H4 (cell line): Measurements from ENCODE around the gene WT1. TPM values are rescaled to one million over a fixed set of nuclear protein-coding genes. Genes with fewer than 3 reads are reported as not detected.

Source experiments
- DNase-seq: peaks from one replicate; pipeline ENCODE4 v3.0.0-alpha.2; 2015; ENCODE audit warnings: low spot score
- total RNA-seq: library from RNA; depleted of rRNA; stranded (reverse); fragments of >200 nt; shearing (Covaris generic); gene quantifications from 2 replicates; pipeline ENCODE4 v1.2.3, GENCODE V29; 2014

The WT1 gene
- total RNA-seq, 1 experiment from 2014 or later = not detected

DNA sequence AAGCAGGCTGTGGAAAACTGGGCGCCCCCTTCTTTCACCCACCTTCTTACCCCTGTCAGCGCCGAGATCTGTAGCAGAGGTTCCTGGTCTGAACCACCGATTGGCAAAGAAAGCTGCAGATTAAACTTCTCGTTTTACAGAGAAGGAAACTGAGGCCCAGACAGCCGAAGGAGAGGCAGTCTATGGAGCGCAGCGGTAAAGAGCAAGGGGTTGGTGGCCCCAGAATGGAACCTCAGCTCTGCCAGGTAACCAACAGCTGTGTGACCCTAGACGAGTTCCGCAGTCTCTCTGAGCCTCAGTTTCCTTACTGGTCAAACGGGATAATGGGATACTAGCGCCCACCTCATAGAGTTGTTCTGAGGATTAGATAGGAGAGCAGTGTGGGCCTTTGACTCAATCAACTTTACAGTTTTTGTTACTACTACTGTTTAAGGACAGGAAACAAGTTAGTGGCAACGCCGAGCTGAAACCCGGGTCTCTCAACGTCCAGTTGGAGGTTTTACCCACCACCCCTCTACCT lies 3.1 kb upstream of the WT1 start:
- no peak for DNase-seq

DNA sequence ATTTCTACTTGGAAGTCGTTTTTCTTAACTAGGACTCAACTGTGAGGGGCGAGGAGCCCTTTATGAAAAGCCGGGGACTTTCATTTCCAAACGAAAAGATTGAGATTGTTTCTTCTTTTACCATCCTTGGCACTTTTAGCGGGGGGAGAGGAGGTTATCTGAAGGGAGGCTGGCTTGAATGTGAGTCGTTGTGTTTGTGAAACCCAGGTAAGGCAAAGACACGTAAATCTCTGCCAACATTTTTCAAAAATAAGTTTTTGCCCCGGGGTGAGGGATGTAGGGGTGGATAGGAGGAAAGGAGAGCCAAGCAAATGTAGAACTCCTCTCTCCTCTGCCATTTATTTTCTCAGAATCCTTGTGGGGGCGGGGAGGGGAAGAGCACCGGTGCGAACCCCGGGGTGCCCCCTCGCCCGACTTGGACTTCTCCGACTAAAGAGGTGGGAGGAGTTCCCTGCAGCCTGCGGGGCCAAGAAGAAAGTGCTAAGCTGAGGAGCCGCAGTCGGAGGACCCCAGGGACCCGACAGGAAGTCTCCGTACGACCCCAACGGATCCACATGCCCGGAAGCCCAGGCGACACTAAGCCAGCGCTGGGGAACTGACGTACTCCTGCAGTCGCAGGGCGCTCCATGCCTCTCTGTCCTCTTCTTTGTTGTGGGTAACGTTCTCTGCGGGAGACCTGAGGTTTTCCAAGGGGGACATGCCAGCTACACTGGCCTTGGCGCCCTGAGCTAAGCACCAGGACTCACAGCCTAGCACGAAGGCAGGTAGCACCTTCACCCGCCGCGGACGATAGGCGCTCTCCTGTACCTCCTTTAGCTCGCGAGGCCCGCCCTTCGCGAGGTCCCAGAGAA lies 2.4 kb upstream of the WT1 start:
- no peak for DNase-seq

DNA sequence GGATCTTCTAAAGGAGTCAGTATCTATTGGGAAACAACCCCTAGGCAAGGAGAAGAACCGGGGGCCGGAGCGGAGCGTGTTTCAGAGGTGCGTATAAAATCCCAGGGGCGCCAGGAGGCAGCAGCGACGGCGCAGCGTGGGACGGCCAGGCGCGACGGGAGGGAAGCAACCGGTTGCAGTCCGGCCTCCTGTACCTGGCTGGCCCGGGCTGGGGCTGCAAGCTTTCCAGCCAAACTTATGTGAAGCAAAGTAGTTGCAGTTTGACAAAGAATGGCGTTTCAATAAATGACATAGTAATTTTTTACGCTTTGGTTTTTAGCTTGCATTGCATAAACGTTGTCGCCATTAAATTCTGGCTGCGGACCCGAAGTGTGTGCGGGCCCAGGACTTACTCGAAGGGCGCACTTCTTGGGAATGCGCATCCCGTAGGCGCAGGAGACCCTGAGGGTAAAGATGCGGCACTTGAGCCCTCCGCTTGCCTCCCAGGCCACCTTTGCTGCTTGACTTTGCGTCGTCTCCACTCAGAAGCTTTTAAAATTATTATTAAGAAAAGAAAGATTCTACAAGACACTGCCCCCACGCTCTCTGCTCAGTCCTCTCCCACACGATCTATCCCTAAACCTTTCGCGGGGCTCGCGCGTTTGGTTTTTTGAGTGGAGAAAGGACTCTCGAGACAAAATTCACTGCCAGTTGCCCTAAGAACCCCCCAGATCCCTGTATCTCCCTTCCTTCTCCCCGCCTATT lies 1.6 kb upstream of the WT1 start:
- DNase-seq = no peak

DNA sequence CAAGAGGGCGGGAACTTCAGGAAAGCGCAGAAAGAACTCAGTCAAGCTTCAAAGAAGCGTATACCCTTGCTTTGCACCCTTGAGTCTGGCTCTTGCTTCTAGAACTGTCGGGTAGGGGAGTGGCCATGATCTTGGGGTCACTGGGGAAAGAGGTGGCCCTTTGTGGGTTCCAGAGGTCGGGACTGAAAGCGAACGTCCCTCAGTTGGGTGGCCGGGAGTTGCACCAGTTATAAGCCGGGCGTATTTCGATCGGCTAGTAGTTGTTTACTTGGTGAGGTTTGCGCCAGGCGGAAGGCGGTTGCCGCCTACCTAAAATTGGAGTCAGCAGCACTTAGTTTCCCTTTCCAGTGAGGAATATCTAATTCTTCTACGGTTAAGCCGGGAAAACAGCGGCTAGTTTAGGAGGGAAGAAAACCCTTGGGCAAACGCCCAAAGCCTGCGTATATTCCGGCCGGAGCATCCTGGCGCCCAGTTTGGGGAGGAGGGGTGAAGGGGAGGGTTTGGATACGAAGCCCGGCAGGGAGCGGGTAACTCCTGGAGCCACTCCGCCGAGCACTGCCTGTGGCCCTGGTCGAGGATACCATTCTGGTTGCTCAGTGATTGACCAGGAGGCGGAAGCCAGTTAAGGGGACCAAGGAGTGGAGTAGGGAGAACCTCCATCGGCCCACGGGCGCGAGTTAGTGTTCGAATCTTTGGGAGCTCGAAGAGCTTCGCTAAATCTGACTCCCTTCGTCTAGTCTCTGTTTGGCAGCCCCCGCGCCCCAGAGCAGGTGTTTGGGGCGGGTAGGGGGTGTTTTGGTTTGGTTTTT lies 807 bp upstream of the WT1 start:
- DNase-seq = no peak

DNA sequence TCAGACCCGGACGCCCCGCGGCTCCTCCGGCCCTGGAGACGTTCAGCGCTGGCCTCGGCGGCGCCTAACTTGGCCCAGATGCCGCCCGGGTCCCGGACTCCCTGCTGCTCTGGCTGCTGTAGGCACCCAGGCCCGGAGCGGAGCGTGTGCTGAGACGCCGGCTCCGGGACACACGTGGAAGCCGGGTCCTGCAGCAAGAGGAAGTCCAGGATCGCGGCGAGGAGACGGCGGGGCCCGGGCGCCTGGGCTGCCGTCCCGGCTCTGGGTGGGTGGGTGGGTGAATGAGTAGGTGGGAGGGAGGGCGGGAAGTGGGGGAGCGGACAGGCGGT lies 223 bp downstream of the WT1 start:
- no peak for DNase-seq

DNA sequence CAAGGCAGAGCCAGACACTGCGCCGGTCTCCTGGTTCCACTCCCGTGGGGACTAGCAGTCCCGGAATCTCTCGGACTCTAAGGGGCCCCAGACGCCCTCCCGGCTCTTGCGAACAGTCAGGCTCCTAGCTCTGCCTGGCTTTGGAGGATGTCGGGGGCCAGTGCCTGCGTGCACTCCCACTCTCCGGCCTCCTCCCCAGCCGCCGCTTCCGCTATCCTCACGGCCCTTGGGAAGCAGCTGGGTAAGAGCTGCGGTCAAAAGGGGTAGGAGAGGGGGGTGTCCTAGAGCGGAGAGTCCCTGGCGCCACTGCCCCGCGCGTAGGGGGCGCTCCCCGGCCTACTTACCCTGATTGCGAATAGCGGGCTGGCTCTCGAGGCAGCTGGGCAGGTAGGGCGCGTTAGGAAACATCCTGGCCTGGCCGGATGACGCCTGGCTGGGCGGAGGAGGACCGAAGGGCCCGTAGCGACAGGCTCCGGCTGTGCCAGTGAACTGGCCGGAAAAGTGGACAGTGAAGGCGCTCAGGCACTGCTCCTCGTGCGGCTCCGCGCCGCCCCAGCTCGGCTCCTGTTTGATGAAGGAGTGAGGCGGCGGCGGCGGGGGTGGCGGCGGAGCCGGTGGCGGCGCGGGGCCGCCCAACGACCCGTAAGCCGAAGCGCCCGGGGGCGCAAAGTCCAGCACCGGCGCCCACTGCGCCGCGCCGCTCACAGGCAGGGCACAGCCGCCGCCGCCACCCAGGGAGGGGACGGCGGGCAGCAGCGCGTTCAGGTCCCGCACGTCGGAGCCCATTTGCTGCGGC lies 785 bp downstream of the WT1 start:
- no peak for DNase-seq

DNA sequence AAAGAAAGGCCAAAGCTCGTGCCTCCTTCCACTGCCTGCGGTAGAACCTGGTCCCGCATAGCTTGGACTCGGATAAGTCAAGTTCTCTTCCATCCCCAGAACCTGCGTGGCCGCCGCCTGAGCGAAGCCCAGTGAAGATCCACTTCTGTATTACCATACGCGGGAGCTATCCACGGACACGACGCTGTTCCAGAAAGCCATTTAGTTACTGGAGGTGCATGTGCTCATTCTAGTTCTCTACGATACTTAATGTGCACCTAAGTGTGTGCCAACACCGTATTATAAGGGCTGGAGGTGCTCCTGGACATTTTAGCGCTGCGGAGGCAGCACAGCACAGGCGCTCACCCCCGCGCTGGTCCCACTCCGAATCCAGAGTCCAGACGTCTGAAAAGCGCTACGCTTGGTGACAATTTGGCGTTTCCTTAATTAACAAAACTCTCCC lies 1.4 kb downstream of the WT1 start:
- no peak for DNase-seq

DNA sequence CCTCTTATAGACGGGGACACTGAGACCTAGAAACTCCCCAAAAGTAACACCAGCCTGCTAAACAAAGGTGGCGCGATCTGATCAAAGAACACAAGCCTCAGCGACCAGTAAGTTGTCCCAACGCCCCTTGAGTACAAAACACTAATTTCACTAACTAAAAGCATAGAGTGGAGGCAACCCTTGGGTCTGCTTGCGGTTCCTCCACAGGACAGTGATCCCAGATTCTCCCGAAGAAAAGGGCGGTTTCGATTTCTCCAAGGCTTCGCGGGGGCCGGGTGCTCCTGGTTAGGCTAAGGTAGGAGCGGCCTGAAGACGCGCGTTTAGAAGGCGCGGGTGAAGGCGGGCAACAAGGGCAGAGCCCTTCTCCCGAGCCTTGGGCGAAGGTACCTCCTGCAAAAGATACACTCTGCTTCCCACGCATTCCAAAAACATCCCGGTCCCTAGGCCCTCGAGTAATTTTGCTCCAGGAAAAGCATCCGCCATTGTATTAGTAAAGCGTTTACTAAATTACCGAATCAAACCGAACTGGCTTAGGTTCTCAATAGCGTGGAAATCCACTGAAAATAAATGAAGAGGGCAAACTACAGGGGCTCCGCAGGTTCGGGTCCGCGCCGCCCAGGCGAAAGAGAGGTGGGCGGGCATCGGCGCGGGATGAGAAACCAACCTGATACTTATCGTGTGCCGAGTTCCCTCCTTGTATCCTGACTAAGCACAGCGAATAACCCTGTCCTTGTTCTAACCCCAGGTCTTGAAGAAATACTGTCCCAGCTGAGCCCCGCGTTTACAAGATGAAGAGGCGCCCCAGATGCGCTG lies 2.0 kb downstream of the WT1 start:
- no peak for DNase-seq

DNA sequence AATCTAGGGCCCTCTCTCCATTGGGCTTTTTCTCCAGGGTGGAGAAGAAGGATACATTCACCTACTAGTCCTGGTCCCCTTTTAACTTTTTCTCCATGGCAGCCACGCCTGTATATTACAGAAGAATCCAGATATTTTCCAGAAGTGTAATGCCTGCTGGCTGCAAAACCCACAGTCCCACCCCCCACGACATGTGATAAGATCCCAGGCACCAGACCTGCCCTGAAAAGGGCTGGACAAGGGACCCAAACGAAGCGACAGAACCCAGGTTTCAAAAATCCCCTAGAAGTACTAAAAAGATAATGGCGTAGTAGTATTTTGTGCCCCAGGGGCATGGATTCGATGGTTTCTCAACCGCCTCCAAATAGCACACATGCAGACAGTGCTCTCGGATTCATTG lies 2.8 kb downstream of the WT1 start:
- no peak for DNase-seq

DNA sequence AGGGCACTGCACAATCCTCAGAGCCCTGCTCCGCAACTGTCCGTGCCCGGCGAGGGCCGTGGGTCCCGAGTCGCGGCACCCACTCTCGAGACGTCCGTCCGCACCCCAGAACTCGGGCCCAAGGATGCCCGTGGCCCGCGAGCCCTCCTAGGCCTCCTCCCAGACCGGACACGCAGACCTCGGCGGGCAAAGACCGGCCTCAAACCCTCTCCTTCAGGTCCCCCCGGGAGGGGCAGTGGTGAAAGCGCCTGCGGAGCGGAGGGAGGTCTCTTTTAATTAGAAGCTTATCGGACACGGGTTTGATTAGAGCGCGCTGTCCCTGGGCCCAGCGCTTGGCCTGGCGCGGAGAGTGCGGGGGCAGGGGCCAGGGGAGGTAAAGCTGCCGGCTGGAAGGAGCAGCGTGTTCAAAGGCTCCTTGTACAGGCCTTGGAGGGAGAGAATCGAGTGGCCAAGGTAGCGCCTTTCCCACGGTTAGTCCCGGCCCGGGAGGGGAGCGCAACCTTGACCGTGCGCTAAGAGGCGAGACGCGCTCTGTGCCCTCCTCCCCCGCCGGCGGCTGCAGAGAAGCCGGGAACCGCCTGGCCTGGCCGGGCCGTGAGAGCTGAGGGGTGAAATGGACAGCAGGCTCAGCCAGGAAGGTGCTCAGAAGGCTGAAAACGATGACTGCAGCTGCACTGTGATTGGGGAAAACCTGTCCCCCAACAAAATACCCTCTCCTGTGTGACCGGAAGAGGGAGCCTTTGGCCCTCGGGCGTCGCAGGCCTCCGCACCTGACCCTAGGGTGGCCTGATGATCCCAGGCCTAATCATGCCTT lies 4.6 kb downstream of the WT1 start:
- DNase-seq = no peak

DNA sequence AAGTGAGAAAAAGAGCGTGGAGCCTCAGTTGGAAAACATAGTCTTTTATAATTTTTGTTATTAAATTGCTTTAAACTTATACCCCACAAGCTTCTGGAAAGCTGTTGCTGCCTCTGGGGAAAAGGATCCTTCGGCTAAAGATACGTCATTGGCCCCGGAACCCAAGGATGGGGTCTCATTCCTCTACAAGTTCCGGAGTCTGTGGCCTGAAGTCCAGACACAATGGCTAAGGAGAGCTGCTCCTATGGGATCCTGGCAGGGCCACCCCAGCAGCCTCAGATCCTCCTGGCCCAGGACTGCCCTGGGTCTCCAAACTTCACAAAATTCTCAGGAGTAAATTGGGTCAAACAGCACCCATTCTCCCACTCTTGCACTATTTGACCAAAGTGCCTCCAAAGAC lies 5.9 kb downstream of the WT1 start:
- DNase-seq = no peak

DNA sequence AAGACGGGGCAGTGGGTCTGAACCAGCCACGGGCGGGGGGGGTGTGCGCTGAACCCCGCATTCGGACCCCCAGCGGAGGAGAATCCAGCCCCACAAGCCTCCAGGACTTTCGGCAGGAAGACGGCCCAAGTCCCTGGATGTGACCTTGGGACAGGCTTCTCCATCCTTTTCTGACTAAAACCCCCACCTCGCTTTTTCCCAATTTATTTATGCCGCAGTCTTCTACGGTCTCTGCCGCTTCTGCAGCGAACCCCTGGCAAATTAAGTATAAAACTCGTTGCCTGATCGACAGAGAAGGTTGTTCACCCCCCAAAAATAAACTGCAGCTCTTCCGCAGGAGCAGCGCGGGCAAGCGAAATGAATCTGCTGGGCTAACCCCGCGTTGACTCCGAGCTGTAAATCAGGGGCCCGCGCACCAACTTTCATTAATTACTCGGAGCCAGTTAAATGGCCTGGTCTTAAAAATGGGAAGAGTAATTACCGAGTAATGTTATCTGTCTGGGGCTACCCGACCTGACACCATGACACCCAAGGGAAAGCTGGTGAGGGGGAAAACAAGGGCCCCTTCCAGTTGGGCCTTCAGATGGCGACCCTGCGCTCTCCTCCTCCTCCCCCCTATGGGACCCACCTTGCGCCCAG lies 6.6 kb downstream of the WT1 start:
- DNase-seq = no peak

DNA sequence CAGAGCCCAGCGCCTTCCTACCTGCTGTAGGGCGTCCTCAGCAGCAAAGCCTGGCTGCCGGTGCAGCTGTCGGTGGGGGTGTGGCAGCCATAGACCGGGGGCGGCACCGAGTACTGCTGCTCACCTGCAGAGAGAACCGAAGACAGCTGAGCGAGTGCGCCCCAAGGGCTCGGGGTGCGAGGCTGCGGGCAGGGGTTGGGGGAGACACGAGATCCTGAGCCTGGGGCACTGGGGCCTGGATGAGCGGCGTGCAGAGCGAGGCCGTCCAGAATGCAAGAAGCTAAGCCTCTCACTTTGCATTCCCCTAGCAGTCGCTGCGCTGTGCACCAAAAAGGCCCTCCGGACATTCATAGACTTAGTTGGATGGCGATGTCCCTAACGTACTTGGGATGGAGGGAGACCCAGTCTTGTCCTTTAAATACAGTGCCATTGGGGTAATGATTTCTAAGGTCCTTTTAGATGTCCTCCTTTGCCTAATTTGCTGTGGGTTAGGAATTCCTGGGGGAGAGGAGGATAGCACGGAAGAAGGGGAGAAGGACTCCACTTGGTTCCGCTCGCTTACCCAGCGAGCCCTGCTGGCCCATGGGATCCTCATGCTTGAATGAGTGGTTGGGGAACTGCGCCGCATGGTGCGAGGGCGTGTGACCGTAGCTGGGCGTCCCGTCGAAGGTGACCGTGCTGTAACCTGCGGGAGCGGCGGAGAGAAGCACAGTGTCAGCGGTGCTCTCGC lies 7.2 kb downstream of the WT1 start:
- no peak for DNase-seq

DNA sequence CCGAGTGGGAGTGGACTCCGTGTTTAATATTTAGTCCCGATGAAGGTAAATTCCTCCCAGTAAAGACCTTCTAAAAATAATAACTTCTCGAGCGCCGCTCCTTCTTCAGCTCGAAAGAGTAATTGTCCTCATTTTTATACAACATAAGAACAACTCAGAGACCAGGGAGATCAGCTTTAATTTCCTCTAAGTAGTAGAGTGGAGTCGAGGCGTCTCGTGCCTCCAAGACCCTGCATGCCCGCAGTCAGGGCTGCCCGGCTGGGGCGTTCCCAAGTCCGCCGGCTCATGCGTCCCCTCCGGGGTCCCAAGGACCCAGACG lies 7.8 kb downstream of the WT1 start:
- DNase-seq = no peak

DNA sequence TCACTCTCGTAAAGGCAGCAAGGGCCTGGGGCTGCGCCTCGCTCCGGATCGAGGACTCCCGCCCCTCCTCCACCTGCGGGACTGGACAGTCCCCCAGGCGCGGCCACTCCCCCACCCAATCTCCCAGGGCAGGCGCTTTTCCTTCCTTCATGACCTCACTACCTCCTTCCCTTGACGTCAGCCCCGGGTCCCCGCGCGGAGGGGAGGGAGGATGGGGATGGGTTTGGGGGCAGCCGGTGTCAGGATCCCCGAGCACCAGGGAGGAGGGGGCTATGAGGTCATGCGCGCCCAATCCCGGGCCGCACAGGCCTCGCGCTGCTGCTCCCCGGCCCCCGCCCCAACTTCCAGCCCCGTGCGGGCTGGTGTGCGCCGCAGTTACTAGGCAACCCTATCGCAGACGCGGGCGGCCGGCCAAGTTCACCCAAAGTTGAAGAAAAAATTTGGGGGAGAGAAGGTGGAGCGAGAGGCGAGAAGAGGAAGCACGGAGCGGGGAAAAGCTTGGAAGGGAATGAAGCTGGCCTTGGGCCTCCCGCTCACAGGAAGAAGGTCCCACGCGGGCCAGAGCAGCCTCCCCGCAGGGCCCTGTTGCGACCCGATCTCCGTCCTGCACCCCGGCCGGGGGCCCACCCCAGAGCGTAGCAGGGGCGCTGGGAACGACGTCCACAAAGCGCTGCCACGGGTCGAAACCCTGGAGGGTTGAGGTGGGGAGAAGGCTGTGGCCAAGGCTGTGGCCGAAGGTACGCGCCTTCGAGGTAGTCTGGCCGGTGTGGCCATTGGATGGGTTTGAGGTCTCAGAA lies 8.3 kb downstream of the WT1 start:
- DNase-seq = no peak

DNA sequence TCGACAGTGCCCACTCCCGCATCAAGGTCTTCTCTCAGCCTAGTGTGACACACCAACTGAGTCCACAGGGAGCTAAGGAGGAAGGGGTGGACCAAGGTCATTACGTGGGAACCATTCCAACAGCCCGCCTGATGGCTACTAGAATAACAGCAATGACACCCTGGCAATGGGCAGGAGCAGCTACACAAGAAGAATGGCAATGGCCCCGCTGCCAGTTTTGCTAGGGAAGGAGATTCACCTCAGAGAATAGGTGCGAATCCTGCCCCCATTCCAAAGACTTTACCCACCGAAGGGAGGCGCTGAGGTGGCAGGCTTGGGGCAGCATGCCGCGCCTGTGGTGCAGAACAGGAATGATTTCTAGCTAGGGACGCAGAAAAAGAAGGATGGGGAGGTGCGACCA lies 9.1 kb downstream of the WT1 start:
- no peak for DNase-seq

DNA sequence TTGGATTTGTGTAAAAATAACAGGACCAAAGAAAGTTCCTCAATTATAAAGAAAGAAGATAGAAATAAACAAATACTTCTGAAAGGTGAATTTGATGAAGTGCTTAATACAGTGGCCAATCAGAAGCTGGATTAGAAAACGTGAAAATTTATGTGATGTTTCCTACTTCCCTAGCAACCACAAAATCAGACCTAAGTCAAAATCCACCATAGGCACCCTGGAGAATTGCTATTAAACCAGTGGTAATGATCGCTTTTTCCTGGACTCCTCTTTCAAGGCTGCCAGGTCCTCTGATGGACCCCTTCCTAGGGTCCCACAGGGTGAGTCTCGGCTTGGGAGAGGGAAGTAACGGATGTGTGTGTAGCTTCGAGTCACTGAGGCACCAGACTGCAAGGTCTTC lies 9.6 kb downstream of the WT1 start:
- no peak for DNase-seq

DNA sequence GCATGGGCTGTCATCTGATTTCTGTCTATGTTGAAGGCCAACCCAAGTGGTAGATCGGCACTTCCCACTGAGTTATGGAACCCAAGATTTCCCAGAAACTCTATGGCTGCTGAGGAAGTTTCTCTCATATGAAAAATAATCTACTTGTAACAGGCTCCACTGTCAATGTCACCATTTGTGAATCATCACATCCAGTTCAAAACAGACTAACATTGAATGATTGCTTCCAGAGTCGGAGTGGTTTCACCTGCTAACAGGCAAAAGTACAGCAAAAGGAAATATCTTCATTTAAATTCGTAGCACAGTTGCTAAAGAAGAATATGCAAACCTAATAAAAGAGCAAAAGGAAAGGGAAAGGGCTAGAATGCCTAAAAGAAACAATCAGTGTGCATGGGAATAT lies 12.8 kb downstream of the WT1 start:
- DNase-seq = no peak
